NCI-H2081 (cell line): Measurements from ENCODE around the gene MYO18A.
A peak's percentile ranks its signal among the peaks of the same experiment; 100 is the strongest.
"Not testable (repeated sequence)": the region's sequence is repeated elsewhere in the genome, so short reads cannot be mapped to it uniquely, and the experiment has no call there.

Source experiments
- DNase-seq, 2 experiments: peaks; one replicate each; lab custom pipeline; 2025; lab: John Stamatoyannopoulos, UW

MYO18A gene

GRCh38 chr17:29180034-29180787, at the start of gene MYO18A:
Gene MYO18A, minus strand, starts transcription at chr17:29180398. Its CDS starts 13,458 bp downstream, at chr17:29166940.
- peak; percentile 58 to 70 for DNase-seq

GRCh38 chr17:29225396-29225795, 45.2 kb upstream of the MYO18A start:
- no peak for DNase-seq

- not testable (repeated sequence) for DNase-seq
These were observed 41.1 kb upstream of the MYO18A start for GRCh38 chr17:29221338-29221737.

- DNase-seq, result peak; percentile 41 to 51
These were observed 39.3 kb upstream of the MYO18A start for GRCh38 chr17:29219378-29220047.

GRCh38 chr17:29216856-29217255, 36.7 kb upstream of the MYO18A start:
- DNase-seq, result no peak

GRCh38 chr17:29216181-29216580, 36.0 kb upstream of the MYO18A start:
- no peak for DNase-seq

GRCh38 chr17:29215717-29216116, 35.5 kb upstream of the MYO18A start:
- DNase-seq, result no peak

- no peak for DNase-seq
These were observed 35.0 kb upstream of the MYO18A start for GRCh38 chr17:29215174-29215573.

GRCh38 chr17:29214215-29215146, 34.3 kb upstream of the MYO18A start:
- no peak for DNase-seq

- no peak for DNase-seq
These were observed 32.5 kb upstream of the MYO18A start for GRCh38 chr17:29212681-29213121.

- no peak for DNase-seq
These were observed 32.0 kb upstream of the MYO18A start for GRCh38 chr17:29212094-29212631.

- no peak for DNase-seq
These were observed 30.7 kb upstream of the MYO18A start for GRCh38 chr17:29210879-29211278.

- DNase-seq, result no peak
These were observed 28.9 kb upstream of the MYO18A start for GRCh38 chr17:29209073-29209472.

- no peak for DNase-seq
These were observed 27.8 kb upstream of the MYO18A start for GRCh38 chr17:29207975-29208374.

- no peak for DNase-seq
These were observed 24.8 kb upstream of the MYO18A start for GRCh38 chr17:29205047-29205446.

- not testable (repeated sequence) for DNase-seq
These were observed 24.0 kb upstream of the MYO18A start for GRCh38 chr17:29204068-29204804.

GRCh38 chr17:29197516-29198272, 17.5 kb upstream of the MYO18A start:
- DNase-seq, result no peak

- no peak for DNase-seq
These were observed 16.7 kb upstream of the MYO18A start for GRCh38 chr17:29196769-29197515.

- no peak for DNase-seq
These were observed 15.4 kb upstream of the MYO18A start for GRCh38 chr17:29195465-29196081.
